HG03439 (cell line): Measurements from ENCODE around the gene STK10.

Experiments used
- ATAC-seq: cut with Tn5 transposase; IDR thresholded peaks from one replicate; pipeline ENCODE4 v1.9.1; 2021; ENCODE audit warnings: mild to moderate bottlenecking, moderate library complexity; ENCODE audit not compliant: unreplicated experiment

Gene STK10

GRCh38 chr5:172189693-172190296 is 1.8 kb upstream of the STK10 start:
- no peak for ATAC-seq

DNA sequence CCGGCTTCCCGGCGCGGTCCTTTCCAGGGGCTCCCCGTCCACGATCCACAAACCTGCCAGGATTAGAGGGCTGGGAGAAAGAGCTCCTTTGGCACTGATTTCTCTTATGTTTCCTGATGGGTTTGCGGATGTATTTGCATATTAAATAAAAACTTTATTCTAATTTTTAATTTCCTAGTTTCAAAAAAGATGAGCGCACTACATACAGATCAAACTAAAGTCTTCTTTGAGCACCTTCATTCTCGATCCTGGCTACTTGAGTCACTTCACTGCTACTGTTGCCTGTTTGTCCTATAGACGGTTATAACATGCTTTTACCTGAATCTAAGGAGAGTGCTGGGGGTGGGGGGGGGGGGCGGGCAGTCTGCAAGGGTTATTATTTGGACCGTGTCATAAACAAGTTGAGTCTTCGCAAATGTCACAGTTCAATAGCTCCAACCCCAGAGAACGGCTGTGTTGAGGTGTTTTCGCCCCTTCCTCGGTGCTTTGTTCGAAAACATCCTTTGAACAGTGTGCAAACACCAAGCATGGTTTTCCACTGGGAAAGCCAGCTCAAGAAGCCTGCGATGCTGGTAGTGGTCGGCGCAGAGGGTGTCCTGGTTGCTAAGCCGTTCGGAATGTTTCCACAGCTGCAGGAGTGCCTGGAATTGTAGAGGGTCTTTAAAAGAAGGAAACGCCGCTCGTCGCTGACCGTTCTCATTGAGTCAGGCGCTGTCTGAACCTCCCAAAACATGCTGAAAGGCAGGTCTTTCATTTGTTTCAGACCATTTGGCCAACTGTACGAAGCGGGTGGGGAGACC is 1.1 kb upstream of the STK10 start:
- no peak for ATAC-seq

DNA sequence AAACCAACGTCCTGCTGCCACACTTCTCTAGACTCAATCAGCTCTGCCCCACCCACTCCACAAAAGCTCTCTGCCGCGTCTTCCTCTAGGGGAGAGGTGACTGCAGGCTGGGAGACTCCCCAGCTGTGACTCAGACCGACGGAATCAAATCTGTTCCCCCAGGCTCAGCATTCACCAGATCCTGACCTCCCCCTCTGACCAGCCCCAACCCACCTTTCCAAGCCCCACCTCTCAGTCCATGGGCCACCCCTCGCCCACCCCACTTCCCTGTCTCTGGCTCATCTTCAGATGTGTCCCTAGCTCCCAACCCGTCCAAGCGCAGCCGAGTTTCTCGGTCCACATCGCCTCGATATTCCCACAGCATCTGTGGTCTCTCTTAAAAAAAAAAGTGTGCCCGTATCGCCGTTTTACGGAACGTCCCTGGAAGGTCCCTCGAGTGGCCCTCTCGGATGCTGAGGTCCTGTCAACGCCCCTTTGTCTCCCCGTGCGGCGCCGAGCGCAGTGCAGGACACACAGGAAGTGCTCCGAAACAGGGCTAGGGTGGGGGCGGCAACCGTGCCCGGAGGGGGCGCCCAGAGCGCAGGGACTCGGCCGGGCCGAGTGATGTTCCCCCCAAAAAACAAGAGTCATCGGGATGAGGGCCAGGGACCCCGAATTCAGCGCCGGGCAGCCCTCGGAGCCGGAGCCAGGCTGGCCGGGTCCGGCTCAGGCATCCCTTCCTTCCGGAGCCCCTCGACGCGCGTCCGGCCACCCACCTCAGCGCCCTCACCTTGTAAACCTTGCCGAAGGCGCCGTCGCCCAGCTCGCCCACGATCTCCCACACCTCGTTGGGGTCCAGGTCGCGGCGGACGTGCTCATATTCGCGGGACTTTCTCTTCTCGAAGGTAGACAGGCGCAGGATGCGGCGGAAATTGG is 649 bp downstream of the STK10 start:
- ATAC-seq = peak; percentile 21

- ATAC-seq = no peak
These were observed 1.8 kb downstream of the STK10 start for GRCh38 chr5:172186114-172186695.

DNA sequence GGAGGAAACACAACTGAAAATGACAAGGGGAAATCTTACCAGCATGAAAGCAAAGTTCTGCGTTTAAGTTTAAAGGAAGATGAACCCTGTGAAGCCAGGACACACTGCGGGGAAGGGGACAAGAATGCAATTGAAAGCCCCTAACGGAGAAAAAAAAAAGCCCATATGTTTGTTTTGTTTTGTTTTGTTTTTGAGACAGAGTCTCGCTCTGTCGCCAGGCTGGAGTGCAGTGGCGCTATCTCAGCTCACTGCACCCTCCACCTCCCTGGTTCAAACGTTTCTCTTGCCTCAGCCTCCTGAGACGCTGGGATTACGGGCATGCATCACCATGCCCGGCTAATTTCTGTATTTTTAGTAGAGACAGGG is 2.9 kb downstream of the STK10 start:
- ATAC-seq = no peak

DNA sequence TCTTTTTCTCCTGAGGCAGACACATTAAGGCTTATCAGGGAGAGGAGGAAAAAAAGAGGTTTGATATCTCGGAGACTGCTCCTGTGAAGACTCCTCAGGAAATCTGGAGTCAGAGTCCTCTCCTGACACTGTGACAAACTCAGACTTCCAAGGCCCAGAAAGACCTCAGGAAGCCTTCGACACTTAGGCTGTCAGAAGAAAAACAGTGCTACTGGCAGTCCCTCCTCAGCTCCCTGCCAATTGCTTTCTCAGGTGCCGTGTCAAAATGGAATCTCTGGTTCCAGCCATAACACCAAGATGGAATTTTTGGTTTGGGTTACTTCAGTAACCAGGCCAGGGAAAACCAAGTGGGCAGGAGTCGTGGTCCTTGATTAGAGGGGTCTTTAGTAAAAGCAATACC is 4.1 kb downstream of the STK10 start:
- no peak for ATAC-seq

GRCh38 chr5:172182291-172182690 is 5.7 kb downstream of the STK10 start:
- ATAC-seq = no peak

GRCh38 chr5:172180936-172181335 is 7.1 kb downstream of the STK10 start:
- no peak for ATAC-seq

DNA sequence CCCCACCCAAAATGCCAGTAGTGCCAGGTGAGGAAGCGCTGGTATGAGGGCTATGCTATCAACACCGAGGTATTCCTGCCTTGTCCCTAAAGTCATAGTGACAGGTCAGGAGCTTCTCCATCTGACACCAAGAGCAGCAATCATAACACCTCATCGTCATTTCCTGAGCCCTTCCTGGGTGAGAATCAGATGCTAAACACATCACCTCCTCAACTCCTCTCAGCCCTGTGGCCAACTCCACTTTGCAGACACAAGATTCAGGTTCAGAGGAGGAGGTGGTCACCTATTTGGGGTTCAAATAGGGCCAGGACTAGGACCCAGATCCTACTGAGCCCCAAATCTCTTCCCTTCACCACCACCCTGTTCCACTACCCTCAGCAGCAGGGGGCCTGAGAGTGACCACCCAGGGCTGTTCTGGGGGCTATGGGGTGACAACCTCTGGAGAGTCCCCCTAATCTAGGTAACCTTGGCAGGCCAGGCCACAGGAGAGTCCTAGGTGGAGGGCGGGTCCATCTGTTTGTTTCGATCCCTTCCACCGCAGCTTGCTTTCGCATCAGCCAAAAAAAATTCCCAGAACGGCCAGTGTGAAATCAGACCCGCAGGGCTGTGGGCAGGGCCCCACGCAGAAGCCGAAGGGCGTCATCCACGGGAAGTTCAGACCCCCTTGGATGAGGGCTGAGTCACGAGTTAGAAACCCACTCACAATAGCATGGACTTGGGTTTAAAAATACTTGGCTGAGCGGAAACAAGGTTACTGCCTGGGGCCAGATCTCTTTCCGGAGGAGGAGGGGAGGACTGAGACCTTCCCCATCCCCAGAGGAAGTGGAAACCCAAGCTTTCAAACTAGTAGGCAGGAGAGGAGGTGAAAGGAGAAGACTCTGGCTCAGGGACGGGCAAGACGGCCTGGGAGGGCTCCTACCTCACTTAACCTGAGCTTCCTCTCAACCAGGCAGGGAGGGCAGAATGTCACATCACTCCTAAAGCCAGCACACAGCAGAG is 8.7 kb downstream of the STK10 start:
- ATAC-seq = peak; percentile 29

GRCh38 chr5:172178301-172178987 is 9.6 kb downstream of the STK10 start:
- no peak for ATAC-seq

GRCh38 chr5:172177176-172177575 is 10.8 kb downstream of the STK10 start:
- ATAC-seq = no peak

GRCh38 chr5:172175263-172175719 is 12.7 kb downstream of the STK10 start:
- peak; percentile 52 for ATAC-seq

GRCh38 chr5:172173564-172174153 is 14.4 kb downstream of the STK10 start:
- ATAC-seq = no peak

- no peak for ATAC-seq
These were observed 15.0 kb downstream of the STK10 start for GRCh38 chr5:172172912-172173563.

DNA sequence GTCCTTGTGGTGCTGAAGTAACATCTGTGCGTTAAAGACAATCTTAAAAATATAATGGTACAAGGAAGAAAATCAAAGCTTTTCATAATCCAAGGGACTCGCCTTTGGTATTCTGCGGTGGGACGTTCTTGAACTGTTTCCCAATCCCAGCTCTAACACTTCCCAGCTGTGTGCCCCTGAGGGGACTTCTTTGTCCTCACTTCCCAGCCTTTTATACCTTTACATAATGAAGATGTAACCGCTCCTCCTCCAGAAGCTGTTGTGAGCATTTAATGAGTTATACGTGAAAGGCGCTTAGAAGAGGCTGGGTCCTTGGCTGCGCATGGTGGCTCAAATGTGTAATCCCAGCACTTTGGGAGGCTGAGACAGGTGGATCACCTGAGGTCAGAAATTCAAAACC is 16.9 kb downstream of the STK10 start:
- no peak for ATAC-seq

DNA sequence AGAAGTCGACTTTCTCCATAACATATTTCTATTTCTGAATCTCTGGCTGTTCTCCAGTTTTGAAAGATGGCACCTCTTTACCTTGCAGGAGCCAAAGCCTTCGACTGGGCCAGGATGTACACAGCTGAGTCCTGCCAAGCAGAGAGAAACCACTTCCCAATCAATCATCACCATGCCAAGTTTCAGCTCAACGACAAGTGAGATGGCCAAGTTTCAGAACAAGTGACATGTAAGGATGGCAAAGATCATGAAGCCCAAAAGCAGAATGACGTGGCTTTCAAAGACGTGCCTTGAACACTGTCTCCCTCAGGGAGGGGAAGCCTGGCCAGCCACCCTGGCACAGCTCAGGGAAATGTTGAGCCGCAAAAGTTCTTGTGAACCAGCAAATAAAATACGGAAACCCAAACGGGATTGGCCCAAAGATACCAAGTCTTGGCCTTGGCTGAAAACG is 17.7 kb downstream of the STK10 start:
- ATAC-seq = no peak

- ATAC-seq = no peak
These were observed 18.8 kb downstream of the STK10 start for GRCh38 chr5:172169216-172169615.

GRCh38 chr5:172168311-172168710 is 19.7 kb downstream of the STK10 start:
- ATAC-seq = no peak
